WI38 (cell line): ENCODE data around the gene TMEM208.

Experiments used
- H3K4me3 ChIP-seq: 2 replicates; pipeline ENCODE4 v1.5.1; 2011; ENCODE audit warnings: low read depth, mild to moderate bottlenecking, control low read depth, low read length
- CTCF ChIP-seq: IDR thresholded peaks from 2 replicates; pipeline ENCODE4 v1.5.1; 2012; ENCODE audit warnings: low read depth, mild to moderate bottlenecking, control low read depth, low read length

Gene TMEM208

DNA sequence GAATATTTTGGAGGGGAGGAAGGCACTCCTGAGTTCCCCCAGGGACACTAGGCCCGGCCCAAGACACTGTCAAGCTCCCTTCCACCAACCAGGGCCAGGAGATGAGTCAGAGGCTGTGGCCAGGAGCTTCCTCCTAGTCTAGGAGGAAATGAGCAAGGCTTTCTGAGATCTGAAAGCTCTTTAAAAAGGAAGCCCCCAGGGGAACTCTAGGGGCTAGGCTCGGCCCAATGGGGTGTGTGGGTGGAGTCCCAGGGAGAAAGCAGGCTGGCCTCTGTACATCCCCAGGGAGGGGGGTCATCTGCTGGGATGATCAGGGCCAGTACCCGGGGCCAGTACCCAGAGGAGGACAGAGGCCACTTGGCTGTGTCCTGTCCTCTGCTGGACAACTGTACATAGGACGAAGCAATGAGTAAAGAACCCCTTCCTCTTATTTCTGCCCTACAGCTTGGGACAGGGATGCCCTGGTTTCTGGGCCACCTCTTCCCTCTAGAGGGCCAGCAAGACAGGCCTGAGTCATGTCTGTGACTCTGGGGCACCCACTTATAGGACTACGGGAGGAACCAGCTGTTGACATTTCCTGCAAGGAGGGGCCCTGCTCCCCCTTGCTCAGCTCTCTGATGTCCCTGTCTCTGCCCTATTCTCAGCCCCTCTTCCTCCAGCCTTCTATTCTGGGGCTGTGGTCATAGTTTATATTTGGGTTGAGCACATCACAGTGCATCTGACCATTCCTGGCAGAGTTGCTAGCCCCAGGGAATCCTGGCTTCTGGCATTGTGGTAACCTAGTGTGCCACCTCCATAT is 17.7 kb downstream of the TMEM208 start:
- peak overlapping the region; percentile 3; the same call in 1 of the 2 replicates for H3K4me3 ChIP-seq

DNA sequence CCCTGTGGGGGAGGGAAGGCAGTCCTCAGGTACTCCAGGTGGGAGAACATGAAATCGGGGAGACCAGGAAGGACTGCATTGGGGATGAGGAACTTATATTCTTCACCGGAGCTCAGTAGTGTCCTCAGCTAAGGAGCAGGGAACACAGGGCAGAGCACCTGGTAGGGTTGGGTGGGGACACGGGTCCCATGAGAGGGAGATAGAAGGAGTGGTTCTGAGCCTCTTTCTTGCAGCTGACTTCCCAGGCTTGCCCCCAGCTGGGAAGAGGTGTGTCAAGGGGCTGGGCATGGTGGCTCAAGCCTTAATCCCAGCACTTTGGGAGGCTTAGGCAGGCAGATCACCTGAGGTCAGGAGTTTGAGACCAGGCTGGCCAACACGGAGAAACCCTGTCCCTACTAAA is 18.3 kb downstream of the TMEM208 start:
- no peak for TF ChIP-seq CTCF
- H3K4me3 ChIP-seq = peak overlapping the region; percentile 72

More for the DNA sequence above, 17.7 kb downstream of the TMEM208 start:
- TF ChIP-seq CTCF = no peak

GRCh38 chr16:67245674-67246080 is 18.7 kb downstream of the TMEM208 start:
- peak overlapping the region; percentile 72 for H3K4me3 ChIP-seq
- no peak for TF ChIP-seq CTCF

DNA sequence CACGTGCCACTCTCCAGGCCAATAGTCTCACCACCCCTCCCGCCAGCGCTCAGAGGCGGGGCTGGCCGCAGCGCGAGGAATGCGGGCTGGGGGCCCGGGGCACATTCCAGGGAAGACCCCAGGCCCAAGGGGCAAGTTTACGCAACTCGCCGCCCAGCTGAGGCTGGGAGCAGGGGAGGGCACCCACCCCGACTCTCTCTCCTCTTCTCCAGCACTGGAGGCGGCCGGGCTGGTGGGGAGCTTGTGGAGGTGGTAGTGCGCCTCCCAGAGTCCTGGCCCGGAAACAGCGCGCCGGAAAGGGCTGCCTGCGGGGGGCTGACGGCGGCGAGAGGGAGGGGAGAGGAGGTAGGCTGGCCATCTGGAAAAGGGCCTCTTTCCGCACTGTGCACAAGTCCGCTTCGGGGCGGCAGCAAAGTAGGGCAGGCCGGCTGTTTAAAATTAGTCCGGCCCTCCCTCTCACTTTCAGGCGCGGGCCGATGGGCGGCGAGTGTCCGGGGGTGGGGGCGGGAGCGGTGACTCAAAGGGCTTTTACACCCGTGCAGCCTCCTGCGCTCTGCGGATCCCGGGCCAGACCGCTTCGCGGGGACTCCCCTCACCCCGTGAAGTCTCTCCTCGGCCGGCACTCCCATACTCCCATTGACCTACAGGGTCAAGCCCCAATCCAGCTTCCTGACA is 19.3 kb downstream of the TMEM208 start:
- TF ChIP-seq CTCF = peak; percentile 36
- H3K4me3 ChIP-seq = peak overlapping the region; percentile 72

GRCh38 chr16:67246756-67247191 is 19.8 kb downstream of the TMEM208 start:
- TF ChIP-seq CTCF = no peak
- H3K4me3 ChIP-seq = peak overlapping the region; percentile 72

- peak within 1 kb of the TSS; percentile 72 for H3K4me3 ChIP-seq
- no peak for TF ChIP-seq CTCF
Measured at GRCh38 chr16:67247192-67248072, 20.5 kb downstream of the TMEM208 start, which contains the start of gene FHOD1. Gene FHOD1, minus strand, starts transcription at chr16:67247481. Its CDS starts 71 bp downstream, at chr16:67247410.
